ENCODE measurements around the gene LYRM1.

GRCh38 chr16:20946015-20946629, 45.6 kb downstream of the LYRM1 start:
- no peak for TF ChIP-seq CTCF (conservative IDR thresholded peaks at IDR 0.05; ENCODE audit: low read depth, low read length)
- no peak for TF ChIP-seq RAD21 (IDR thresholded peaks at IDR 0.05; ENCODE audit: low read length)
- no peak for TF ChIP-seq CHD1 (IDR thresholded peaks at IDR 0.05; ENCODE audit: low read depth, low read length)
- no peak for TF ChIP-seq MAZ (IDR thresholded peaks at IDR 0.05; ENCODE audit: borderline replicate concordance, low read depth, low read length)

All from IMR-90 (cell line).